H1 (cell line): ENCODE data around the gene PTCRA. TPM values are rescaled to one million over a fixed set of nuclear protein-coding genes. Genes with fewer than 3 reads are reported as not detected.

ENCODE experiments used
- BACH1 ChIP-seq: IDR thresholded peaks from 2 replicates; pipeline ENCODE4 v1.6.1; 2012; ENCODE audit warnings: low read length, improper control_type of control experiment
- CHD7 ChIP-seq: fragments of 300-600 bp; sonication (generic); IDR thresholded peaks from 2 replicates; pipeline ENCODE4 v1.7.1; 2012; ENCODE audit warnings: low read length, moderate library complexity, mild to moderate bottlenecking, inconsistent platforms; ENCODE audit not compliant: insufficient replicate concordance
- EZH2 ChIP-seq: fragments of 200-600 bp; sonication (generic); IDR thresholded peaks from 2 replicates; pipeline ENCODE4 v1.7.1; 2012; ENCODE audit warnings: low read depth, mild to moderate bottlenecking, moderate library complexity, low read length, inconsistent platforms; ENCODE audit not compliant: severe bottlenecking
- PHF8 ChIP-seq: fragments of 200-600 bp; sonication (generic); conservative IDR thresholded peaks from 2 replicates; pipeline ENCODE4 v1.7.1; 2012; ENCODE audit warnings: low read depth, mild to moderate bottlenecking, inconsistent platforms, low read length, moderate library complexity
- POLR2AphosphoS5 ChIP-seq: IDR thresholded peaks from 2 replicates; pipeline ENCODE4 v1.6.1; 2011; ENCODE audit warnings: low read depth, low read length
- RBBP5 ChIP-seq: IDR thresholded peaks from 2 replicates; pipeline ENCODE4 v1.7.1; 2012; ENCODE audit warnings: low read depth, mild to moderate bottlenecking, inconsistent platforms, low read length, moderate library complexity, borderline replicate concordance
- RXRA ChIP-seq: IDR thresholded peaks from 2 replicates; pipeline ENCODE4 v1.6.1; 2011; ENCODE audit warnings: low read depth, mild to moderate bottlenecking, low read length, moderate library complexity; ENCODE audit not compliant: insufficient read depth
- SIX5 ChIP-seq: IDR thresholded peaks from 2 replicates; pipeline ENCODE4 v1.6.1; 2011; ENCODE audit warnings: mild to moderate bottlenecking, low read depth, low read length
- polyA plus RNA-seq, 7 experiments: library from polyadenylated mRNA; depleted of rRNA in 3 of 7; stranded (reverse) in 5 of 7; unstranded in 2 of 7; fragments of >200 nt in 5 of 7; fragments of 200-250 nt in 2 of 7; gene quantifications; 1 replicate in 5 of 7; 2 replicates in 1 of 7; 4 replicates in 1 of 7; pipeline versions ENCODE4 v1.2.1 to v1.2.3, GENCODE V29; 2011 to 2013; ENCODE audit warnings: missing spikeins in 2 of 7, mixed read lengths in 2 of 7
- total RNA-seq: library from RNA; stranded (reverse); fragmentation: NEBNext Ultra II Directional; extraction: Animal tissue kit (Norgen Biotek cat#: 25700); gene quantifications from 2 replicates; pipeline ENCODE4 v1.2.1, GENCODE V29; 2021

The PTCRA gene
- total and polyA plus RNA-seq, 2 of the 8 experiments (the other 6 are each of a cell fraction or from before 2014, with no cell fraction given), result not detected

DNA sequence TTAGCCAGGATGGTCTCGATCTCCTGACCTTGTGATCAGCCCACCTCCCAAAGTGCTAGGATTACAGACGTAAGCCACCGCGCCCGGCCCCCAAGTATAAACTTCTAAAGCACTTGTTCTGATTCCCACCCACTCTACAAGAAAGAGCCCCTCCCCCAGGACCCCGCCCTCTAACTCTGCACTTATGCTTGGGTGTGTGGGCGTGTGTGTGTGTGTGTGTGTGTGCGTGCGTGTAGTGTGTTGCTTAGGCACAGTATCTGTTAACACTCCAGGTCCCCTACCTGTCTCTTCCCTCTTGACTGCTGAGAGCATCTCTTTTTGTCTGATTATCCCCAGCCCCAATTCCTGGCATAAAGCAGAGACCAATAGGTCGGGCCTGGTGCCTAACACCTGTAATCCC lies 6.0 kb upstream of the PTCRA start (continued):
- TF ChIP-seq CHD7 (no peak), BACH1 (no peak), RXRA (no peak), POLR2AphosphoS5 (no peak), RBBP5 (no peak), SIX5 (no peak), PHF8 (no peak), EZH2 (no peak)
